Myocyte (in vitro differentiated cells): Measurements from ENCODE around the gene NSUN5. TPM values are rescaled to one million over a fixed set of nuclear protein-coding genes. Genes with fewer than 3 reads are reported as not detected.
"Not testable (repeated sequence)": the region's sequence is repeated elsewhere in the genome, so short reads cannot be mapped to it uniquely, and the experiment has no call there.

Source experiments
- DNase-seq: peaks from one replicate; pipeline ENCODE4 v3.0.0-alpha.2; 2012; ENCODE audit warnings: low read depth
- total RNA-seq: library from RNA; depleted of rRNA; stranded (reverse); fragments of >200 nt; gene quantifications from 2 replicates; pipeline ENCODE4 v1.2.3, GENCODE V29; 2014

The NSUN5 gene
- total RNA-seq, 1 donor from 2014 or later: 36.5 TPM

DNA sequence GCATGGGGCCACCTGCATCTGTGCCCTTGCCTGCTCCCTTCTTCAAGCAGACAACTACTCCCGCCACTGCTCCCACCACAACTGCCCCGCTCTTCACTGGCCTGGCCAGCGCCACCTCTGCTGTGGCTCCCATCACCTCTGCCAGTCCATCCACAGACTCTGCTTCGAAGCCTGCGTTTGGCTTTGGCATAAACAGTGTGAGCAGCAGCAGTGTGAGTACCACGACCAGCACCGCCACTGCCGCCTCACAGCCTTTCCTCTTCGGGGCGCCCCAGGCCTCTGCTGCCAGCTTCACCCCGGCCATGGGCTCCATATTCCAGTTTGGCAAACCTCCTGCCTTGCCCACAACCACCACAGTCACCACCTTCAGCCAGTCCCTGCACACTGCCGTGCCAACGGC is 11.4 kb downstream of the NSUN5 start:
- not testable (repeated sequence) for DNase-seq

- not testable (repeated sequence) for DNase-seq
Measured at GRCh38 chr7:73277210-73277609, 31.4 kb downstream of the NSUN5 start.

GRCh38 chr7:73267813-73268212 is 40.8 kb downstream of the NSUN5 start:
- not testable (repeated sequence) for DNase-seq

- not testable (repeated sequence) for DNase-seq
Measured at GRCh38 chr7:73266719-73267368, 41.8 kb downstream of the NSUN5 start.

GRCh38 chr7:73262416-73262815 is 46.2 kb downstream of the NSUN5 start:
- not testable (repeated sequence) for DNase-seq

Other genes starting within 250 kb of the NSUN5 start
- gene SPDYE9, start 222.8 kb downstream of the NSUN5 start, total RNA-seq: 0.08 and 0.26 TPM in 2 replicates
- gene TRIM50, start 19.3 kb upstream of the NSUN5 start, total RNA-seq: not detected in 2 replicates
- gene FKBP6, start 19.3 kb upstream of the NSUN5 start, total RNA-seq: 0.11 TPM in 1 of 2 replicates, not detected in the other
- 23.2 and 34.8 TPM in 2 replicates for gene FZD9, start 125.0 kb upstream of the NSUN5 start, total RNA-seq
- gene BAZ1B, start 213.5 kb upstream of the NSUN5 start, total RNA-seq: 70.0 and 76.7 TPM in 2 replicates
- 69.4 and 83.5 TPM in 2 replicates for gene BCL7B, start 248.9 kb upstream of the NSUN5 start, total RNA-seq